Measurements from ENCODE around the gene SMURF1. TPM values are rescaled to one million over a fixed set of nuclear protein-coding genes. Genes with fewer than 3 reads are reported as not detected.

Gene SMURF1
- total RNA-seq, 1 donor from 2014 or later: 51.3 TPM

GRCh38 chr7:99109108-99110051, 34.5 kb downstream of the SMURF1 start:
- no peak for TF ChIP-seq CTCF (IDR thresholded peaks at IDR 0.05; ENCODE audit: insufficient read depth, low read length, poor library complexity, severe bottlenecking)
- Histone ChIP-seq H3K27me3 (ENCODE audit: control insufficient read depth, insufficient read depth, low read length) (no peaks in the 10 kb centered on the region), H3K36me3 (ENCODE audit: control insufficient read depth, insufficient read depth, low read length) (no peaks in the 10 kb centered on the region), H3K4me3 (ENCODE audit: low read depth, low read length) (no peak overlapping the region)
- DNase-seq (ENCODE audit: low read depth): no peak

- Histone ChIP-seq H3K36me3 (ENCODE audit: control insufficient read depth, insufficient read depth, low read length) (no peaks in the 10 kb centered on the region), H3K4me3 (ENCODE audit: low read depth, low read length) (no peak overlapping the region), H3K27me3 (ENCODE audit: control insufficient read depth, insufficient read depth, low read length) (no peaks in the 10 kb centered on the region)
- no peak for DNase-seq (ENCODE audit: low read depth)
- no peak for TF ChIP-seq CTCF (IDR thresholded peaks at IDR 0.05; ENCODE audit: insufficient read depth, low read length, poor library complexity, severe bottlenecking)
These were observed 35.3 kb downstream of the SMURF1 start for GRCh38 chr7:99108613-99109012.

- no peak overlapping the region for H3K4me3 ChIP-seq (ENCODE audit: low read depth, low read length)
These were observed 37.1 kb downstream of the SMURF1 start for GRCh38 chr7:99106821-99107241.

GRCh38 chr7:99106411-99106810, 37.5 kb downstream of the SMURF1 start:
- DNase-seq (ENCODE audit: low read depth): no peak
- Histone ChIP-seq H3K27me3 (ENCODE audit: control insufficient read depth, insufficient read depth, low read length) (no peaks in the 10 kb centered on the region), H3K4me3 (ENCODE audit: low read depth, low read length) (no peak overlapping the region), H3K36me3 (ENCODE audit: control insufficient read depth, insufficient read depth, low read length) (no peaks in the 10 kb centered on the region)
- no peak for TF ChIP-seq CTCF (IDR thresholded peaks at IDR 0.05; ENCODE audit: insufficient read depth, low read length, poor library complexity, severe bottlenecking)

More at GRCh38 chr7:99106821-99107241, 37.1 kb downstream of the SMURF1 start:
- TF ChIP-seq CTCF (IDR thresholded peaks at IDR 0.05; ENCODE audit: insufficient read depth, low read length, poor library complexity, severe bottlenecking): no peak
- Histone ChIP-seq H3K36me3 (ENCODE audit: control insufficient read depth, insufficient read depth, low read length) (no peaks in the 10 kb centered on the region), H3K27me3 (ENCODE audit: control insufficient read depth, insufficient read depth, low read length) (no peaks in the 10 kb centered on the region)
- peak; percentile 85 for DNase-seq (ENCODE audit: low read depth)

GRCh38 chr7:99105756-99106155, 38.2 kb downstream of the SMURF1 start:
- no peak for DNase-seq (ENCODE audit: low read depth)
- TF ChIP-seq CTCF (IDR thresholded peaks at IDR 0.05; ENCODE audit: insufficient read depth, low read length, poor library complexity, severe bottlenecking): no peak
- H3K36me3 ChIP-seq (ENCODE audit: control insufficient read depth, insufficient read depth, low read length): no peaks in the 10 kb centered on the region
- no peaks in the 10 kb centered on the region for H3K27me3 ChIP-seq (ENCODE audit: control insufficient read depth, insufficient read depth, low read length)
- no peak overlapping the region for H3K4me3 ChIP-seq (ENCODE audit: low read depth, low read length)

Data from kidney epithelial cell (primary cell).